Middle frontal gyrus (tissue), 1 donor: ENCODE results near the gene MOV10L1.
"Not testable (repeated sequence)": the region's sequence is repeated elsewhere in the genome, so short reads cannot be mapped to it uniquely, and the experiment has no call there.

Experiments used
- DNase-seq: peaks from one replicate; pipeline ENCODE4 v3.0.0-alpha.2; 2015; ENCODE audit warnings: low spot score; ENCODE audit errors: extremely low spot score

MOV10L1 gene

DNA sequence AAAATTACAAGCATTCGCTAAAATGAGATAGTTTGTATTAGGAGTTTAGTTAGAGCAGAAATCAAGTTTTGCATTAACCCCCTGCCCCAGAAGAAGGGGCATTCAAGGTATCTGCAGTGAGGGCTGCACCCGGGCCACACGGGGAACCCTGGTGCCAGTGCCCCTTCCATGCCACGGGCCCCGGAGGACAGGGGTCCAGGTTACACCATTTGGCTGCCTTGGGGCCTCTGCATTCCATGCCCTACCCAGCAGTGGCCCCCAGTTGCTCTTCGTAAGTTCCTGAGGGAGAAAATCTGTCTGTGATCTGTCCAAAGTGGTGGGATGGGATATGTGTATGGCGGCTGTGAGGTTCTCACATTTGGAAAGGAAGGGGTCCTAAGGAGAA is 63.9 kb downstream of the MOV10L1 start:
- no peak for DNase-seq

DNA sequence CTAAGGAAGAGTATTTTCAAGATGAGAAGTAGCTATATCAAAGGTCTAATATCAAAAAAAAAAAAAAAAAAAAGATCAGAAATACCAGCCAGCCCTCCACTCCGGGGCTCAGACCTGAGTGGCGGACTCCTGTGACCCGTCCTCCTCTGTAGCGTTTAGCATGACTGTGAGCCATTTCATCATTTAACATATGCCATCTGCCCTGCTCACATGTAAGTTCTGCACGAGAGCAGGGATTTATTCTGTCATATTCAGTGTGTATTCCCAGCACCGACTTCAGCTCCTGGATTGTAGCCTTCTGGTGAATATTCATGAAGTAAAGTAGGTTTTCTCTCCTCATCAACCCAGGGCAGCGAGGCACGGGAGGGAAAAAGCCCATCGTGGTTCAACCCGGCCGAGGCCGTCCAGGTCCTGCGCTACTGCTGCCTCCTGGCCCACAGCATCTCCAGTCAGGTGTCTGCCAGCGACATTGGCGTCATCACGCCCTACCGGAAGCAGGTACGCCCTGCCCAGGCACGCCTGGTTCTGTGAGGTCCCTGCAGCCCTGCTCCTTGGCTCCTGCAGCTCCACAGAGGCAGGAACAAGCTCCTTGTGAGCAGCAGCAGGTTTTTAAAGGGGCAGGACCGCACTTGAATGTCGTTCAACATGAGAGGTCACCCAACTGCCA is 68.0 kb downstream of the MOV10L1 start:
- DNase-seq, result no peak

DNA sequence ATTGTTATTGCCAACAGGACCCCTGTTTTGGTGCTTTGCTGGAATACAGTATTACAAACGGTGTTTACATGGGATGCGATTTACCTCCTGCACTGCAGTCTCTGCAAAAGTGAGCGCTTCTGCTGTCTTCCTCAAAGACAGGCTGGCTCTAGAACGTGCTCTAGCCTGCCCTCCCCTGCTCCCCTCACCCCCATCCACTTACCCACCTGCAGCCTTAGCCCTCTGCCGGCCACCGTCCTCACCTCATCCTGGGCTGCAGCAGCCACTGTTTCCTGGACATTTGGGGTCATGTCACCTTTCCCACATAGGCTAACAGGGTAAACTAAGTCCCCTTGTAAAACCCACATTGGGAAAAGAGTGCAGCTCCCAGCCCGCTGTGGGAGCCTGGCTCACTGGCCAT is 71.1 kb downstream of the MOV10L1 start:
- no peak for DNase-seq

DNA sequence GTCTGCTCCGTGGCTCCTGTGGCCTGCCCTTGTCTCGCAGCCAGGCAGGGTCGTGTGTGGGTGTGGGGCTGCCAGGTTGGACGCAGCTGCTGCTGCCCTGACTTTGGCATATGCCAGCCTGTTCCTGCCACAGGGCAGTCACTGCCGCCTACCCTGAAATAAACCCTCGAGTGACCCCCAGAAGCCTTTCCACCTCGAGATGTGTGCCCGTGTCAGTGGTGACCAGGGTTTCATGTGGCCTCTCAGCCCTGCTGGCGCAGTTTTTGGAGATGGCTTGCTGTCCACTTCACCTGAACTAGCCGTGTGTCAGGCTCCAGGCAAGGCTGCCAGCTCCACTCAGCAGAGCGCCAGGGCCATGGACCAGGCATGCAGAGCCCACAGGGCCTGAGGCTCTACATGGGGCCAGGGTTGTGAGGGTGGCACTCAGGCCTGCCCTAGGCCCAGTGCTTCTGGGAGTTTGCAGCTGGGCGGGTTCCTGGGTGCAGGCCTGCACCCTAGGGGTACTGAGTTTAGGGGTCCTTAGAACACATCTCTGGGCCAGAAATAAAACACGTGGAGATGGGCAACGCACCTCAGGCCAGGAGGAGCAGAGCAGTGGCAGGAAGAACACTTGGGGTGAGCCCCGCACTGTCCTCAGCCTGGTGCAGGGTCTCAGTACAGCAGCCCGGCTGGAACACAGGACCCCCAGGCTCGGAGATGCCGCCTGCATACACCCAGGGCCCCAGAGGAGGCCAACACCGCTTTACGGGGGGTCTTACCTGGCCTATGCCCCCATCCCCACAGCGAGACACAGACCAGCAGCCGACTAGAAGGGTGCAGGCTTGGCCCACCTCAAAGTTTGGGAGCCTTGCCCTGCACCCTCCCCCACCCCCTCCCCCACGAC is 71.9 kb downstream of the MOV10L1 start:
- DNase-seq, result no peak

DNA sequence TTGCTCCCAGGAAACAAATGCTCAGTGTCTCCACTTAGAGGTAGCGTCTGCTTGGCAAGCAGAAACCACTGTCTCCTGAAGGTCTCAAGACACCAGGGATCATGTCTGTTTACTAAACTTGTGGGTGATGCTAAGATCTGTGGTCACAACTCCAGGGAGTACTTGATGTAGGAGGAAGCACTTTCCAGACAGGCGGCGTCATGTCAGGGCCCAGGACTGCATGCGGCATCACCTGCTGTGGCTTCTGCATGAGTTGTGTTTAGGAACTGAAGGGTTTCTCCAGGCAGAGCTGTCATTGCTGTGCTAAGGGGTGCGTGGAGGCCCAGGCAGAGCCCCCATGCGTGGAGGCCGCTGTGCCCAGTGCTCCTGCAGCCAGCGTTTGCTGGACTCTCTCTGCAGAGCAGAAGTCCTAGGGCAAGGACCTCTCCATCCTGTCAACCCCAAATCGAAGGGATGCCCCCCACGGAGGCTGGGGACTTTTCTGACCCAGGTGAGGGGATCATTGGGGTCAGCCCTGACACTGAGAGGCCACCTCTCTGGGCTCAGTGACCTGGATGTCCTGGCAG is 72.7 kb downstream of the MOV10L1 start:
- no peak for DNase-seq

DNA sequence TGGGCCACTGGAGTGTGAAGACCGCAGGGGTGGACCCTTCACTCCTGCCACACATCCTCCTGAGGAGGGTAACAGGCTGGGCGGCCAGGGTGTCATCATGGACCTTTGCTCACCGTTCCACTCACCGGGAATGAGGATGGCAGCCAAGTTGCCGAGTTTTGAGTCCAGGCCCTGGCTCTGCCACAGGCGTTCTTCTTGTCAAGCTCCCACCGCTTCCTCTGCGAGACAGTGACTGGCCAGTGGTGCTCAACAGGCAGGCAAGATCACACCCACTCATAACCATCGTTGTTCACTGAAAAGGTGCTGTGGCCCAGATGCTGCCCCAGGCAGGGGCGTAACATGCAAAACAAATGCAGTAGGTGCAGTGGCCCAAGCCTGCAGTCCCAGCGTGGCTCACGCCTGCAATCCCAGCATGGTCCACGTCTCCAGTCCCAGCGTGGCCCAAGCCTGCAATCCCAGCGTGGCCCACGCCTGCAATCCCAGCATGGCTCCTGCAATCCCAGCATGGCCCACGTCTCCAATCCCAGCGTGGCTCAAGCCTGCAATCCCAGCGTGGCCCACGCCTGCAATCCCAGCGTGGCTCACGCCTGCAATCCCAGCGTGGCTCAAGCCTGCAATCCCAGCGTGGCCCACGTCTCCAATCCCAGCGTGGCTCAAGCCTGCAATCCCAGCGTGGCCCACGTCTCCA is 75.8 kb downstream of the MOV10L1 start:
- no peak for DNase-seq

DNA sequence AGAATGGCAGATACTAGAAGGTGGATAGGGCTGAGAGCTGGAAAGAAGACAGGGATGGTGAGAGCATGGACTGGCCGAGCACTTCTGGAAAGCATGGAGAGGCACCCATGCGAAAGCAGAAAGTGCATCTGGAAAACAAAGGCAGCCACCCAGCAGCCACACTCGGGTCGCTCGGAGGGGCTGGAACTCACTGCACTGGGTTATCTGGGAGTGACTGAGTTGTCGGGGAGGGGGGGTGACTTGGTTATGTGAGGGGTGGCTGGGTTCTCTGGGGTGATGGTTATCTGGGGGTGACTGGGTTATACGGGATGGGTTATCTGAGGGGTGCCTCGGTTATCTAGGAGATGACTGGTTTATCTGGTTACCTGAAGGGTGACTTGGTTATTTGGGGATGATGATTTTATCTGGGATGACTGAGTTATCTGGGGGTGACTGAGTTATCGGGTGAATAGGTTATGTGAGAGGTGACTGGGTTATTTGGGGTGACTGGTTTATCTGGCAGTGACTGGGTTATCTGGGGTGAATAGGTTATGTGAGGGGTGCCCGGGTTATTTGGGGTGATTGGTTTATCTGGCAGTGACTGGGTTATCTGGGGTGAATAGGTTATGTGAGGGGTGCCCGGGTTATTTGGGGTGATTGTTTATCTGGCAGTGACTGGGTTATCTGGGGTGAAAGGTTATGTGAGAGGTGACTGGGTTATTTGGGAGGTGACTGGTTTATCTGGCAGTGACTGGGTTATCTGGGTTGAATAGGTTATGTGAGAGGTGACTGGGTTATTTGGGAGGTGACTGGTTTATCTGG is 78.1 kb downstream of the MOV10L1 start:
- no peak for DNase-seq

DNA sequence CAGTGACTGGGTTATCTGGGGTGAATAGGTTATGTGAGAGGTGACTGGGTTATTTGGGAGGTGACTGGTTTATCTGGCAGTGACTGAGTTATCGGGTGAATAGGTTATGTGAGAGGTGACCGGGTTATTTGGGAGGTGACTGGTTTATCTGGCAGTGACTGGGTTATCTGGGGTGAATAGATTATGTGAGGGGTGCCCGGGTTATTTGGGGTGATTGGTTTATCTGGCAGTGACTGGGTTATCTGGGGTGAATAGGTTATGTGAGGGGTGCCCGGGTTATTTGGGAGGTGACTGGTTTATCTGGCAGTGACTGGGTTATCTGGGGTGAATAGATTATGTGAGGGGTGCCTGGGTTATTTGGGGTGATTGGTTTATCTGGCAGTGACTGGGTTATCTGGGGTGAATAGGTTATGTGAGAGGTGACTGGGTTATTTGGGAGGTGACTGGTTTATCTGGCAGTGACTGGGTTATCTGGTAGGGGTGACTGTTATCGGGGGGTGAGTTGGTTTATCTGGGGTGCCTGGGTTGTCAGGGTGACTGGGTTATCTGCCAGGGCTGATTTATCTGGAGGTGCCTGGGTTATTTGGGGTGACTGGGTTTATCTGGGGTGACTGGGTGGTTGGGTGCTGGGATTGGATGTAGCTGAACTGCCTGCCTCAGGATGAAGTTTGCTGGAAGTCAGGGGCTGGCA is 78.8 kb downstream of the MOV10L1 start:
- DNase-seq, result not testable (repeated sequence)

DNA sequence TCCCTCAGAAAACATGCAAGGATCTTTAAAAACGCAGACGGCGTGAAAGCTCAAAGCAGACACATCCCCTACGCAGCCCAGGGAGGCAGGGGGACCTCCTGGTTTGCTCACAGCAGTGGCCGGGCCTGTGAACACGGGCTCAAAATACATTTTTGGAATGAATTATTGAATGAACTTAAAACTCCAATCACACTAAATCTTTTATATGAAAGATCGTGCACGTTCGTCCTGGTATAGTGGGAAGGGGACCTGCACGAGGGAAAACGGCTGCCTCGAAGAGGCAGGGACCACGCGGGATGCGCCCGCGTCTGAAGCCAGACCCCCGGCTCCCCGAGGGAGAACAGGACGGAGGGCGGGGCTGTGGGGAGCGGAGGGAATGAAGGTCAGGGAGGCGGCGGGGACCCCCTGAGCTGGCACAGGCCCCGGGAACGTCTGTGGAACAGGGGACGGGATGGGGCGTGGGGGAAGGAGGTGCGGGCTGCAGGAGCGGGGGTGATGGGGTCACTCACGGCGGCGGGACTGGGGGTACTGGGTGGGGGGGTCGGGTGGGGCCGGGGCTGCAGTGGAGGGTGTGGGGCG is 79.5 kb downstream of the MOV10L1 start:
- no peak for DNase-seq

DNA sequence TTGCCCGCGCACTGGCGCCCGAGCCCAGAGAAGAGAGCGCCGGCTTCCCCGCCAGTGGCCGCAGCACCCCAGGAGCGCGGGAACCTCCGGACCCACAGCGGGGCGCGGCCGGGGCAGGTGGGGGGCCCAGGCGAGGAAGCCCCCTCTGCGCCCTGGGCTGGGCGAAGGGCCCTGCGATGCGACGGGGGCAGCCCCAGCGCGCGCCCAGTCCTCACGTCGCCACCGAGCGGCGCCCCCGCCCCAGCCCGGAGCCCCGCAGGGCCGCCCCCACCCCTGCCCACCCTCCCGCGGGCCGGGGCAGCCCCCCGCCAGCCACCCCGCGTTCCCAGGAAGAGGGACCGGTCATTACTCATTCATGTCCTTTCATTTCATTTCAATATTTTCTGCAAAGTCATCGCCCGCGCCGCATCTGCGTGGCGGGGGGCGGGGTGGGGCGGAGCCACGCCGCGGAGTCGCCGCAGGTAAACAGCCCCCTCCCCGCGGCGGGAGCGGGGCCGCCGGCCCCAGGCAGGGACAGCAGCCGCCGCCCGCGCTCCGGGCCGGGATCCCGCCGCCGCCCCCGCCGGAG is 80.1 kb downstream of the MOV10L1 start:
- DNase-seq, result no peak

DNA sequence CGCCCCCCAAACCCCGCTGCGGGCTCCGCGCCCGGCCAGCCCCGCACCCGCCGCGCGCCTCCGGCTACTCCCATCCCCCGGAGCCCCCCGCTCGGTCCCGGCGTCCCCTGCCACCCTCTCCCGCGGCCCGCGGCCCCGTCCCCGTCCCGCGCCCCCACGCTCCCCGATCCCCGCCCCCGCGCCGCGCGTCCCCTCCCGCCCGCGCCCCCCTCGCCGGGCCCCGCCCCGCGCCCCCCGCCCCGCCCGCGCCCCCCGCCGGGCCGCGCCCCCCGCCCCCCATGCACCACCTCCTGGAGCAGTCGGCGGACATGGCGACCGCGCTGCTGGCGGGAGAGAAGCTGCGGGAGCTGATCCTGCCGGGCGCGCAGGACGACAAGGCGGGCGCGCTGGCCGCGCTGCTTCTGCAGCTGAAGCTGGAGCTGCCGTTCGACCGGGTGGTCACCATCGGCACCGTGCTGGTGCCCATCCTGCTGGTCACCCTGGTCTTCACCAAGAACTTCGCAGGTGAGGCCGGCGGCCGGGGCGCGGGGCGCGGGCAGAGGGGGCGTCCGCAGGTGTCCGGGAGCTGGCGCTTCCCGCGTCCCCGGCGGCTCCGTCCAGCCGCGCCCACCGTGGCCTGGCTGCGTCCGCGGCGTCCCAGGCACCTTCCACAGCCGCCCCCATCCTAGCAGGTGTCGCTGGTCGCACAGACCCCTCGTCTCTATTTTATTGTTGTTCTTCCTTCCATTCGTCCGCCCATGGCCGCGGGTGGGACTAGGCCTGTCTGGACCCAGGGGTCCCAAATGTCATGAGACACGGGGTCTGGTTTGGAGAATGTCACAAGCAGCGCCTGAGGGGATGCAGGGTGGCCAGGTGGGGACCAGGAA is 80.9 kb downstream of the MOV10L1 start, which contains the start of gene PANX2:
TSS of gene PANX2 (plus strand) at position 279 of the 866 bp plus-strand sequence. CDS start at position 279, 0 bp downstream.
- DNase-seq, result no peak

DNA sequence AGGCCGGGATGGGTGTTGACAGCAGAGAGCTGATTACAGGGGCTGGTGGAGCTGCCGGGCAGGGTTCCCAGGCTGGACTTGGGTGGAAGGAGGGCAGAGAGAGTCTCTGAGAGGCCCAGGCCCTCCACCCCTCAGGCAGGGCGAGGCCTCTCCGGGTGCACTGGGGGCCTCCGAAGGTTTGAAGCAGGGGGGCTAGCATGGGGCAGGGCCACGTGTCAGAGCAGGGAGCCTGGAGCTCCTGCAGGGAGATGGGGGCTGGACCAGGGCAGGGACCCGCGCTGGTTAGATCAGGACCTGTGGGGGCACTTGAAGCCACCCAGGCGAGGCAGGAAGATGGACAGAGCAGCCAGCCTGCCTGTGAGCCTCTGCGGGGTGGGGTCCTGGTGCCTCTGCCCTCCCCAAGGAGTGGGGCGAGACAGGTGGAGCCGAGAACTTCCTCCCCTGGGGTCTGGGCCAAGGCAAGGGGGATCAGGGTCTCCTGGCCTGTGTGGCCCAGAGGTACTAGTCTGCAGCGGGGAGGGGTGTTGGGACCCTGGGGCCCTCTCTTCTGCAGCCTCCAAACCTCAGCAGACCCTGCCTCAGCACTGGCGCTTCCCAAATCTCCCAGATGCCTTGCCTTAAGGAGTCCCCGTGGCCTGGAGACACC is 81.6 kb downstream of the MOV10L1 start:
- no peak for DNase-seq

DNA sequence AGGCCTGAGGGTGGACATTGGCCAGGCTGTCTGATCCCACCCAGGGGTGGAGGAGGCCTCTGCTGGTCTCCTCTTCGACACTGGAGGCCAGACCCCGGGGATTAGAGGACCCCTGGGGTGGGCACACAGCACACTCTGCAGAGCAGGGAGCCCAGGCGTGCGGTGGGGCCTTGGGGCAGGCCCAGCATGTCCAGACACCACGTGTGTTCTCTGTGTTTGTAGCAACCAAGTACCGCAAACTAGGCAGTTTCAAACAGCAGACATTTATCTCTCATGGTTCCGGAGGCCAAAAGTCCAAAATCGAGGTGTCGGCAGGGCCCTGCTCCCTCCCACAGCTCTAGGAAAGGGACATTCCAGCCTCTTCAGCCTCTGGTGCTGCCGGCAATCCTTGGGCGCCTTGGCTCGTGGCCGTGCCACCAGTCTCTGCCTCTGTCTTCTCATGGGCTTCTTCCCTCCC is 82.2 kb downstream of the MOV10L1 start:
- no peak for DNase-seq

DNA sequence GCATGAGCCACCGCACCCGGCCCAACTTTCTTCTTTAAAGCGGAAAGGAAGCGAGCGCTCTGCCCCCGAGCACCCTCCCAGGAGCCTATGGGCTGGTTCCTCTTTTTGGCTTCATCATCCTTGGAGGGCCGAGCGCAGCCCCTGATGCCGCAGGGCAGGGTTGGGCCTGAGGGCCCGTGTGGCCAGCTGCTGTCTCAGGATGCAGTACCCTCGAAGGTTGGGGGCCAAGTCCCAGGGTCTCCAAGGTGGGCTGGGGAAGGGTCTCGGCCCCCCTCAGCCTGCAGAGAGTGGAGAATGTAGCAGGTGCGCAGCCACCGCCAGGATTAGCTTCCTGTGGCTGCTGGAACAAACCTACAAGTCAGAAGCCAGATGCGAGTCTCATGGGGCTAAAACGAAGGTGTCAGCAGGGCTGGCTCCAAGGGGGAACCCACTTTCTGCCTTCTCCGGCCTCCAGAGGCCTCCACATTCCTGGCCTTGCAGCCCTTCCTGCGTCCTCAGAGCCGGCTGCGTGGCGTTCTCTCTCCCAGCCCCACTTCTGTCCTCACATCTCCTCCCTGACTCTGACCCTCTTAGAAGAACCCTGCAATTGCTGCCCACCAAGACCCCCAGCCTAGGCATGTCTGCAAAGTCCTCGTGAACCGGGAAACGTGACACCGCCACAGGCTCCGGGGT is 83.6 kb downstream of the MOV10L1 start:
- DNase-seq, result no peak

DNA sequence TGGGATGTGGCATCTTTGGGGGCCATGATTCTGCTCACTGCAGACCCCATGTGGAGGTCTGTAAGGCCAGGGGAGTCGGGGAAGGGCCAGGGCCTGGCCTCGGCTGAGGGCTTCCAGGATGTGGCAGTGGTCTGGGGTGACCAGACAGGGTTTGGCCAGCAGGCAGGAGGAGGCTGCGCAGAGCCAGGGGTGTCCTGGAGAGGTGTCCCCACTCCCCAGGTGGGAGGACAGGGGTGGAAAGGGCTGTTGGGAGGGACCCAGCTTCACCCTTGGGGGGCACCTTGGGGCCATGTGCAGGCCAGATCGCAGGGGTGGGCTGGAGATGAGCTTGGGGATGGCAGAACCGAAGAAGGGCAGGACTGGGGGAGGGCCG is 84.2 kb downstream of the MOV10L1 start:
- no peak for DNase-seq

DNA sequence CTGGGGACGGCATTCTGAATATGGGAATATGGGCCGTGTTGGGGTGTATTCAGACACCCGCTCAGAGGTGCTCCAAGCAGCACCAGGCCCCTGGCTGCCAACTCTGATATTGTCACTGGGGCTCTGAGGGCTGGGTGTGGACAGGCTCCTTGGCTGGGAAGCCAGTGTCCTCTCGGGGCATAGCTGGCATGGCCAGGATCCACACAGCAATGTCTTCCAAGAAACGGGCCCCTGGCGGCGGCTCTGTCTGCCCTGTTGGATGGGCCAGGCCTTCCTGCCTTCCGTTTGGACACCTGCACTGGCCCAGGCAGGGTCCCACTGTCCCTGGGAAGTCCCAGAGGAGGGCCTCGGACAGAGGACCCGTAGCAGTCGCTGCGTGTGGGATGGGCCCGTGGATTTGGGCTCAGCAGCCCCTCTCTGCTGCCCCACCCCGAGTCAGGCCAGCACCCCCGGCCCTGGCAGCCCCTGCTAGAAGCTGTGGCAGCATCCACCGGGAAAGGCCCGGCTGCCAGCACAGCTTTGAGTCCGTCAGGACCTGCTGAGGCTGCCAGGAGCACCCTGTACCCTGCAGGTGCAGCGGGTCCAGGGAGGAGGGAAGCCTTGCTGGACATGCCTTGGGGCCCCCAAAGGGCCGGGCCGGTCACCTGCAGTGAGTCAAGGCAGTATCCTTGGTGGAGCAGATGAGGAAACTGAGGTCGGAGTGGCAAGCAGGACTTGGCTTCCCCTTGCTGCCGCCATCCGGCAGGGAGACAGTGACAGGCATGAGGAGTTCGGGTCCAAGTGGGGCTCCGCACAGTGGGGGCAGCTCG is 84.8 kb downstream of the MOV10L1 start:
- no peak for DNase-seq

DNA sequence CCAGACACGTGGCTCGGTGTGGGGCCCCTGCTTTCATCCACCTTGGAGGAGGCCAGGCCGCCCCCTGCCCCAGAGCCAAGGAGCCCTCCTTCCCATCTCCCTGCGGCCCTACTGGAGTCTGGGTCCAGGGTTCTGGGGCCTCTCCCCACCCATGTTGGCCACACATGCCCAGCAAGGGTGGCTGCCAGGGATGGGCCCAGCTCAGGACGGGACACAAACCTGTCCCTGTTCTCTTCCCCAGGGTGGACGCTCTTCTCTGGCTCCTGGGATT is 85.3 kb downstream of the MOV10L1 start:
- DNase-seq, result no peak
